GM23248 (cell line): Measurements from ENCODE around the gene IER3IP1. TPM values are rescaled to one million over a fixed set of nuclear protein-coding genes. Genes with fewer than 3 reads are reported as not detected.

Experiments
- DNase-seq: peaks from one replicate; pipeline ENCODE4 v3.0.0-alpha.2; 2015
- H2AFZ ChIP-seq: fragments of 200-600 bp; sonication (generic); 2 replicates; pipeline ENCODE4 v1.6.1; 2016; ENCODE audit warnings: antibody characterized with exemption
- H3F3A ChIP-seq: fragments of 200-600 bp; sonication (generic); 2 replicates; pipeline ENCODE4 v1.6.1; 2016; ENCODE audit warnings: mild to moderate bottlenecking, antibody characterized with exemption, mixed run types; ENCODE audit not compliant: insufficient read depth
- H3K27ac ChIP-seq: fragments of 200-600 bp; sonication (generic); 2 replicates; pipeline ENCODE4 v1.5.1; 2016; ENCODE audit warnings: mild to moderate bottlenecking
- H3K27me3 ChIP-seq: fragments of 200-600 bp; sonication (generic); replicated peaks from 2 replicates; pipeline ENCODE4 v1.6.1; 2016; ENCODE audit warnings: mild to moderate bottlenecking; ENCODE audit not compliant: insufficient read depth
- H3K36me3 ChIP-seq: fragments of 200-600 bp; sonication (generic); 2 replicates; pipeline ENCODE4 v1.6.1; 2016; ENCODE audit warnings: low read depth, mild to moderate bottlenecking
- H3K4me1 ChIP-seq: fragments of 200-600 bp; sonication (generic); 2 replicates; pipeline ENCODE4 v1.6.1; 2016; ENCODE audit warnings: mild to moderate bottlenecking; ENCODE audit not compliant: insufficient read depth
- H3K4me2 ChIP-seq: fragments of 200-600 bp; sonication (generic); one replicate; pipeline ENCODE4 v1.6.1; 2016; ENCODE audit warnings: mild to moderate bottlenecking; ENCODE audit not compliant: unreplicated experiment
- H3K4me3 ChIP-seq: fragments of 200-600 bp; sonication (generic); 2 replicates; pipeline ENCODE4 v1.5.1; 2016; ENCODE audit warnings: mild to moderate bottlenecking
- H3K79me2 ChIP-seq: fragments of 200-600 bp; sonication (generic); 2 replicates; pipeline ENCODE4 v1.6.1; 2016; ENCODE audit warnings: mild to moderate bottlenecking; ENCODE audit not compliant: insufficient read depth
- H3K9ac ChIP-seq: fragments of 200-600 bp; sonication (generic); 2 replicates; pipeline ENCODE4 v1.6.1; 2016; ENCODE audit warnings: mild to moderate bottlenecking
- H3K9me2 ChIP-seq: fragments of 200-600 bp; sonication (generic); 2 replicates; pipeline ENCODE4 v1.6.1; 2016; ENCODE audit warnings: mixed run types, mild to moderate bottlenecking, moderate library complexity; ENCODE audit not compliant: insufficient read depth
- H3K9me3 ChIP-seq: fragments of 200-600 bp; sonication (generic); one replicate; pipeline ENCODE4 v1.6.1; 2017; ENCODE audit warnings: low read depth
- H4K20me1 ChIP-seq: fragments of 200-600 bp; sonication (generic); 2 replicates; pipeline ENCODE4 v1.6.0; 2016; ENCODE audit not compliant: insufficient read depth
- EZH2 ChIP-seq: fragments of 200-600 bp; sonication (generic); IDR thresholded peaks from 2 replicates; pipeline ENCODE4 v1.6.1; 2018; ENCODE audit warnings: antibody characterized with exemption, mild to moderate bottlenecking; ENCODE audit not compliant: insufficient read depth, poor library complexity, severe bottlenecking
- EZH2phosphoT487 ChIP-seq: fragments of 200-600 bp; sonication (generic); IDR thresholded peaks from 2 replicates; pipeline ENCODE4 v1.6.1; 2018; ENCODE audit warnings: antibody characterized with exemption, moderate library complexity, mild to moderate bottlenecking, low read depth; ENCODE audit not compliant: insufficient read depth
- WGBS, 2 experiments: methylation state at CpG; one replicate each; pipeline ENCODE4 v1.1.6; 2015 to 2017; ENCODE audit warnings: low lambda C conversion rate in 2 of 2, low coverage in 1 of 2; ENCODE audit errors: missing lambda C conversion rate in 2 of 2; 5-methylcytosine and 5-hydroxymethylcytosine counted together
- in situ Hi-C: fragments of 300-500 bp; cut with MboI; formaldehyde crosslinking; loops from 2 replicates; pipeline ENCODE4 v1.15.0; 2020
- polyA plus RNA-seq: library from polyadenylated mRNA; unstranded; fragments of >200 nt; fragmentation: Nextera tagmentation; extraction: Ambion mirVana; gene quantifications from 2 replicates; pipeline ENCODE4 v1.2.1, GENCODE V29; 2016
- total RNA-seq: library from RNA; depleted of rRNA; stranded (reverse); fragments of >200 nt; shearing (Covaris generic); gene quantifications from 2 replicates; pipeline ENCODE4 v1.2.3, GENCODE V29; 2014

Gene IER3IP1
- total and polyA plus RNA-seq, 2 experiments from 2014 or later: 26.3 to 39.8 TPM

GRCh38 chr18:47175283-47175897 lies 774 bp downstream of the IER3IP1 start:
- H3K79me2 ChIP-seq: peaks cover 57% of the 10 kb centered on the region
- 0 out of 2 replicates have a peak, but pooled peaks cover 8% of the 10 kb centered on the region for H4K20me1 ChIP-seq
- TF ChIP-seq EZH2 (no peak), EZH2phosphoT487 (no peak)
- 0 out of 2 replicates have a peak, but pooled peaks cover 12% of the 10 kb centered on the region for H3K4me1 ChIP-seq
- no peaks in the 10 kb centered on the region for H3K9me3 ChIP-seq
- WGBS, 2 experiments: 1% methylated on average over 22 to 24 of the region's 24 CpGs
- DNase-seq: peak; percentile 60
- H3K9ac ChIP-seq: peak overlapping the region; percentile 100
- in situ Hi-C loops: no loop called here
- no peaks in the 10 kb centered on the region for H3K9me2 ChIP-seq
- 0 out of 2 replicates have a peak, but pooled peaks cover 6% of the 10 kb centered on the region for H3K36me3 ChIP-seq
- peak overlapping the region; percentile 98 for H3K27ac ChIP-seq
- peak overlapping the region; percentile 98 for H3K4me3 ChIP-seq
- peak overlapping the region; percentile 87 for H2AFZ ChIP-seq
- H3K27me3 ChIP-seq: no peaks in the 10 kb centered on the region
- H3K4me2 ChIP-seq: peak overlapping the region; percentile 94
- H3F3A ChIP-seq: no peaks in the 10 kb centered on the region

- peak overlapping the region; percentile 94 for H3K4me2 ChIP-seq
- 0 out of 2 replicates have a peak, but pooled peaks cover 6% of the 10 kb centered on the region for H3K36me3 ChIP-seq
- H3K9me3 ChIP-seq: no peaks in the 10 kb centered on the region
- in situ Hi-C loops: no loop called here
- TF ChIP-seq EZH2phosphoT487 (no peak), EZH2 (no peak)
- H4K20me1 ChIP-seq: 0 out of 2 replicates have a peak, but pooled peaks cover 8% of the 10 kb centered on the region
- DNase-seq: peak; percentile 32
- H3F3A ChIP-seq: no peaks in the 10 kb centered on the region
- peak overlapping the region; percentile 98 for H3K27ac ChIP-seq
- no peaks in the 10 kb centered on the region for H3K9me2 ChIP-seq
- WGBS, 2 experiments: 67 to 68% methylated on average over 13 of the region's 13 CpGs
- H3K79me2 ChIP-seq: peaks cover 65% of the 10 kb centered on the region
- peak overlapping the region; percentile 98 for H3K4me3 ChIP-seq
- peak overlapping the region; percentile 87; the same call in 1 of the 2 replicates for H2AFZ ChIP-seq
- H3K9ac ChIP-seq: peak overlapping the region; percentile 100
- H3K27me3 ChIP-seq: no peaks in the 10 kb centered on the region
- 0 out of 2 replicates have a peak, but pooled peaks cover 12% of the 10 kb centered on the region for H3K4me1 ChIP-seq
Observed at GRCh38 chr18:47174545-47175116, 1.5 kb downstream of the IER3IP1 start.

GRCh38 chr18:47172476-47172875 lies 3.7 kb downstream of the IER3IP1 start:
- Histone ChIP-seq H3K9me3 (no peaks in the 10 kb centered on the region), H3F3A (0 out of 2 replicates have a peak, but pooled peaks cover 9% of the 10 kb centered on the region), H3K36me3 (0 out of 2 replicates have a peak, but pooled peaks cover 6% of the 10 kb centered on the region), H3K9me2 (no peaks in the 10 kb centered on the region), H2AFZ (no peak overlapping the region), H3K27me3 (no peaks in the 10 kb centered on the region), H3K4me1 (0 out of 2 replicates have a peak, but pooled peaks cover 12% of the 10 kb centered on the region), H3K79me2 (peaks cover 86% of the 10 kb centered on the region), H3K4me3 (no peak overlapping the region), H4K20me1 (0 out of 2 replicates have a peak, but pooled peaks cover 8% of the 10 kb centered on the region), H3K4me2 (no peak overlapping the region), H3K9ac (no peak overlapping the region), H3K27ac (no peak overlapping the region)
- TF ChIP-seq EZH2phosphoT487 (no peak), EZH2 (no peak)
- in situ Hi-C loops: no loop called here
- DNase-seq: peak; percentile 7
- WGBS, 2 experiments: 49 to 51% methylated on average over 2 of the region's 2 CpGs

GRCh38 chr18:47168913-47169312 lies 7.3 kb downstream of the IER3IP1 start:
- Histone ChIP-seq H3K4me2 (no peak overlapping the region), H3K36me3 (0 out of 2 replicates have a peak, but pooled peaks cover 6% of the 10 kb centered on the region), H3K4me3 (no peak overlapping the region), H4K20me1 (peaks cover 8% of the 10 kb centered on the region; the same call in 1 of the 2 replicates), H3K27me3 (no peaks in the 10 kb centered on the region), H3F3A (peaks cover 13% of the 10 kb centered on the region), H3K9me2 (no peaks in the 10 kb centered on the region), H3K4me1 (0 out of 2 replicates have a peak, but pooled peaks cover under 1% of the 10 kb centered on the region), H3K27ac (no peak overlapping the region), H3K9ac (no peak overlapping the region), H3K79me2 (peaks cover 100% of the 10 kb centered on the region), H3K9me3 (no peaks in the 10 kb centered on the region), H2AFZ (no peak overlapping the region)
- in situ Hi-C loops: no loop called here
- 9 to 10% methylated on average over 1 of the region's 1 CpG for WGBS, 2 experiments
- no peak for TF ChIP-seq EZH2
- TF ChIP-seq EZH2phosphoT487: no peak
- DNase-seq: no peak
